ENCODE data around the gene SLC5A10. TPM values are rescaled to one million over a fixed set of nuclear protein-coding genes. Genes with fewer than 3 reads are reported as not detected.

SLC5A10 gene
- total RNA-seq, 4 donors from 2014 or later: not detected

DNA sequence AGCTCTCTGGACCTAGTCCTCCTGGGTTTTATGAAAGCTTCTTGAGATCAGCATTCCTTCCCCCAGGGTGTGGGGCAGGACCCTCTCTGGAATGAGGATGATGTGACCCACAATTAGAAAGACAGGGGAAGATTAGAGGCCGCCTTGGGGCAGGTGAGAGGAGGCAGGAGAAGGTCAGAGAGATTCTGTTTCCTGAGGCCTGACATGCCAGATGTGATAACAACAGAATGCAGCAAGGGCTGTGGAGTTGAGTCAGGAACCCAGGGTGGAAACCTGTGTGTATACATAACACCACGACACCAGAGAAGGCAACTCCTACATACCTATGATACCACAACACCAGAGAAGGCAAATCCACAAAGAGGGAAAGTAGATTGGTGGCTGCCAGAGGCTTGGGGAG is 5.4 kb upstream of the SLC5A10 start:
- ATAC-seq: no peak
- H3K9me3 ChIP-seq: no peaks in the 10 kb centered on the region
- TF ChIP-seq POLR2AphosphoS5 (IDR thresholded peaks at IDR 0.05) (no peak), EP300 (IDR thresholded peaks at IDR 0.05) (no peak), POLR2A (IDR thresholded peaks at IDR 0.05) (no peak)
- TF ChIP-seq, protein P1, sequence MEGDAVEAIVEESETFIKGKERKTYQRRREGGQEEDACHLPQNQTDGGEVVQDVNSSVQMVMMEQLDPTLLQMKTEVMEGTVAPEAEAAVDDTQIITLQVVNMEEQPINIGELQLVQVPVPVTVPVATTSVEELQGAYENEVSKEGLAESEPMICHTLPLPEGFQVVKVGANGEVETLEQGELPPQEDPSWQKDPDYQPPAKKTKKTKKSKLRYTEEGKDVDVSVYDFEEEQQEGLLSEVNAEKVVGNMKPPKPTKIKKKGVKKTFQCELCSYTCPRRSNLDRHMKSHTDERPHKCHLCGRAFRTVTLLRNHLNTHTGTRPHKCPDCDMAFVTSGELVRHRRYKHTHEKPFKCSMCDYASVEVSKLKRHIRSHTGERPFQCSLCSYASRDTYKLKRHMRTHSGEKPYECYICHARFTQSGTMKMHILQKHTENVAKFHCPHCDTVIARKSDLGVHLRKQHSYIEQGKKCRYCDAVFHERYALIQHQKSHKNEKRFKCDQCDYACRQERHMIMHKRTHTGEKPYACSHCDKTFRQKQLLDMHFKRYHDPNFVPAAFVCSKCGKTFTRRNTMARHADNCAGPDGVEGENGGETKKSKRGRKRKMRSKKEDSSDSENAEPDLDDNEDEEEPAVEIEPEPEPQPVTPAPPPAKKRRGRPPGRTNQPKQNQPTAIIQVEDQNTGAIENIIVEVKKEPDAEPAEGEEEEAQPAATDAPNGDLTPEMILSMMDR (IDR thresholded peaks at IDR 0.05): no peak
- no peaks in the 10 kb centered on the region for H3K36me3 ChIP-seq
- H3K27me3 ChIP-seq: peaks cover 11% of the 10 kb centered on the region
- H3K4me3 ChIP-seq: no peak overlapping the region
- 60% methylated on average over 1 of the region's 2 CpGs for WGBS, 2 donors (ENCODE audit: low coverage in 1 of 2)
- H3K4me1 ChIP-seq: no peaks in the 10 kb centered on the region
- no peak overlapping the region for H3K27ac ChIP-seq

GRCh38 chr17:18947866-18948265 is 4.1 kb upstream of the SLC5A10 start:
- H3K4me3 ChIP-seq: no peak overlapping the region
- WGBS, 2 donors (ENCODE audit: low coverage in 1 of 2): 48% methylated on average over 3 of the region's 6 CpGs; no CpG with 5 or more reads in 1 of the 2 donors

DNA sequence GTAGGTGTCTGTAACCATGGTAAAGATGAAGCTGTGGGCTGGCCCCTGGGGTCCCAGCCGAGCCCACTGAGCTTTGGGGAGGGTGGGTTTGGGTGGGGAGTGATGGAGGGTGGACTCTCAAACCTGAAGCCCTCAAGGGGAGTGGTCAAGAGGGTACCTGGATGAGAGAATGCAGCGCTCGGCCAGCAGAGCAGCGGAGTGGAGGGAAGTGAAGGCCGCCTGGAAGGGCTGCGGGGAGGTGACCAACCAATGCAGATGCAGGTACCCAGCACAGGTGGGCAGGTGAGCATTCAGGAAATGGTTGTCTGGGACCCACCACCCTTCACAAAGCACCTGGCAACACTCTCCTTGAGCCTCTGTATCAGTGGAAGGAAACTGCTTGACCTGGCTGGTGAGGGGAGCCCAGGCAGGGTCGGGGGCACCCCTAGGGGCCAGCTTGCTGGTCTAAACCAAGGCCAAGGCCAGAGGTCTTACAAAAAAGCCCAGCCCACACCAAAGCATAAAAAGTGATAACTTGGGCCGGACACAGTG is 3.4 kb upstream of the SLC5A10 start:
- H3K4me1 ChIP-seq: no peaks in the 10 kb centered on the region
- no peak overlapping the region for H3K4me3 ChIP-seq
- no peak for TF ChIP-seq EP300 (IDR thresholded peaks at IDR 0.05)
- H3K27me3 ChIP-seq: peaks cover 11% of the 10 kb centered on the region
- WGBS, 2 donors (ENCODE audit: low coverage in 1 of 2): 79% methylated on average over 7 of the region's 8 CpGs; no CpG with 5 or more reads in 1 of the 2 donors
- no peak for ATAC-seq
- no peak overlapping the region for H3K27ac ChIP-seq
- H3K36me3 ChIP-seq: no peaks in the 10 kb centered on the region
- H3K9me3 ChIP-seq: no peaks in the 10 kb centered on the region

More at GRCh38 chr17:18947866-18948265, 4.1 kb upstream of the SLC5A10 start:
- ATAC-seq: no peak
- Histone ChIP-seq H3K27me3 (peaks cover 11% of the 10 kb centered on the region), H3K27ac (no peak overlapping the region), H3K4me1 (no peaks in the 10 kb centered on the region), H3K9me3 (no peaks in the 10 kb centered on the region), H3K36me3 (no peaks in the 10 kb centered on the region)
- TF ChIP-seq POLR2AphosphoS5 (IDR thresholded peaks at IDR 0.05) (no peak), POLR2A (IDR thresholded peaks at IDR 0.05) (no peak), EP300 (IDR thresholded peaks at IDR 0.05) (no peak)
- TF ChIP-seq, protein P1 (IDR thresholded peaks at IDR 0.05): no peak

GRCh38 chr17:18949566-18949965 is 2.4 kb upstream of the SLC5A10 start:
- Histone ChIP-seq H3K4me1 (no peaks in the 10 kb centered on the region), H3K27me3 (peaks cover 11% of the 10 kb centered on the region), H3K9me3 (no peaks in the 10 kb centered on the region), H3K4me3 (no peak overlapping the region), H3K27ac (no peak overlapping the region), H3K36me3 (no peaks in the 10 kb centered on the region)
- no peak for TF ChIP-seq POLR2A (IDR thresholded peaks at IDR 0.05)
- TF ChIP-seq EP300 (IDR thresholded peaks at IDR 0.05): no peak
- TF ChIP-seq POLR2AphosphoS5 (IDR thresholded peaks at IDR 0.05): no peak
- TF ChIP-seq, protein P1 (IDR thresholded peaks at IDR 0.05): no peak
- ATAC-seq: no peak
- WGBS, 2 donors (ENCODE audit: low coverage in 1 of 2): 38 to 53% methylated on average over 1 to 5 of the region's 6 CpGs

DNA sequence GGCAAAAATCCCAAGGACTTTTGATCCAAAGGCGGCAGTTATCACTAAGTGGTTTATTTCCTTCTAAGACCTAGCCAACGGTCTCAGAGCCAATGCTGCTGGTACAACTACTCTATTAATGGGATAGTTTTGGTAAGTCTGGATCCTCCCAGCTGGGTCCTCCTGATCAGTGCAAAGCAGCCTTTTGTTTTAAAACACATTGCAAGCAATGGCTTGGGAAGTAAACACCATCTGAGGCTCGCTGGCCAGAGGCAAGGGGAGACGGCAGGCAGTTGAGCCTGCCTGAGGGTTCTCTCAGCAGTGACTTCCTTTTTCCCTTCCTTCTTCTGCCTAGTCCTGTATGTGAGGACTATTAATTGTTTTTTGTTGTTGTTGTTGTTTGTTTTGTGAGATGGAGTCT is 1.6 kb upstream of the SLC5A10 start:
- ATAC-seq: no peak
- H3K36me3 ChIP-seq: no peaks in the 10 kb centered on the region
- no peaks in the 10 kb centered on the region for H3K4me1 ChIP-seq
- H3K4me3 ChIP-seq: no peak overlapping the region
- TF ChIP-seq POLR2A (IDR thresholded peaks at IDR 0.05): no peak
- H3K9me3 ChIP-seq: no peaks in the 10 kb centered on the region
- WGBS, 2 donors (ENCODE audit: low coverage in 1 of 2): 85 to 86% methylated on average over 3 to 4 of the region's 4 CpGs
- no peak overlapping the region for H3K27ac ChIP-seq
- peaks cover 11% of the 10 kb centered on the region for H3K27me3 ChIP-seq

All from gastroesophageal sphincter (tissue), 4 donors.